ENCODE data around the gene C19orf12.

- TF ChIP-seq, protein P1, sequence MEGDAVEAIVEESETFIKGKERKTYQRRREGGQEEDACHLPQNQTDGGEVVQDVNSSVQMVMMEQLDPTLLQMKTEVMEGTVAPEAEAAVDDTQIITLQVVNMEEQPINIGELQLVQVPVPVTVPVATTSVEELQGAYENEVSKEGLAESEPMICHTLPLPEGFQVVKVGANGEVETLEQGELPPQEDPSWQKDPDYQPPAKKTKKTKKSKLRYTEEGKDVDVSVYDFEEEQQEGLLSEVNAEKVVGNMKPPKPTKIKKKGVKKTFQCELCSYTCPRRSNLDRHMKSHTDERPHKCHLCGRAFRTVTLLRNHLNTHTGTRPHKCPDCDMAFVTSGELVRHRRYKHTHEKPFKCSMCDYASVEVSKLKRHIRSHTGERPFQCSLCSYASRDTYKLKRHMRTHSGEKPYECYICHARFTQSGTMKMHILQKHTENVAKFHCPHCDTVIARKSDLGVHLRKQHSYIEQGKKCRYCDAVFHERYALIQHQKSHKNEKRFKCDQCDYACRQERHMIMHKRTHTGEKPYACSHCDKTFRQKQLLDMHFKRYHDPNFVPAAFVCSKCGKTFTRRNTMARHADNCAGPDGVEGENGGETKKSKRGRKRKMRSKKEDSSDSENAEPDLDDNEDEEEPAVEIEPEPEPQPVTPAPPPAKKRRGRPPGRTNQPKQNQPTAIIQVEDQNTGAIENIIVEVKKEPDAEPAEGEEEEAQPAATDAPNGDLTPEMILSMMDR (IDR thresholded peaks at IDR 0.05): no peak
- TF ChIP-seq ZFX (IDR thresholded peaks at IDR 0.05; ENCODE audit: borderline replicate concordance): no peak
These were observed 2.1 kb downstream of the C19orf12 start for GRCh38 chr19:29712744-29713516.

Data from 22Rv1 (cell line).